ENCODE data around the gene TRIM42. TPM values are rescaled to one million over a fixed set of nuclear protein-coding genes. Genes with fewer than 3 reads are reported as not detected.

The TRIM42 gene
- total RNA-seq, 4 donors from 2014 or later: not detected

DNA sequence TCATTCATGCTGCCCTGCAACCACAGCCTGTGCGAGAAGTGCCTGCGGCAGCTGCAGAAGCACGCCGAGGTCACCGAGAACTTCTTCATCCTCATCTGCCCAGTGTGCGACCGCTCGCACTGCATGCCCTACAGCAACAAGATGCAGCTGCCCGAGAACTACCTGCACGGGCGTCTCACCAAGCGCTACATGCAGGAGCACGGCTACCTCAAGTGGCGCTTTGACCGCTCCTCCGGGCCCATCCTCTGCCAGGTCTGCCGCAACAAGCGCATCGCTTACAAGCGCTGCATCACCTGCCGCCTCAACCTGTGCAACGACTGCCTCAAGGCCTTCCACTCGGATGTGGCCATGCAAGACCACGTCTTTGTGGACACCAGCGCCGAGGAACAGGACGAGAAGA, 4.7 kb downstream of the TRIM42 start:
- no peaks in the 10 kb centered on the region for H3K27me3 ChIP-seq
- no peak overlapping the region for H3K4me3 ChIP-seq
- H3K9me3 ChIP-seq: no peaks in the 10 kb centered on the region
- H3K27ac ChIP-seq: no peak overlapping the region
- no peak for DNase-seq (ENCODE audit: low spot score in 2 of 2)
- TF ChIP-seq CTCF (IDR thresholded peaks at IDR 0.05): no peak
- TF ChIP-seq EP300 (IDR thresholded peaks at IDR 0.05): no peak
- no peak for TF ChIP-seq POLR2A (IDR thresholded peaks at IDR 0.05)
- no peak for TF ChIP-seq POLR2AphosphoS5 (IDR thresholded peaks at IDR 0.05)
- over 99% methylated on average over 18 of the region's 27 CpGs for WGBS
- H3K36me3 ChIP-seq: no peaks in the 10 kb centered on the region
- no peaks in the 10 kb centered on the region for H3K4me1 ChIP-seq

DNA sequence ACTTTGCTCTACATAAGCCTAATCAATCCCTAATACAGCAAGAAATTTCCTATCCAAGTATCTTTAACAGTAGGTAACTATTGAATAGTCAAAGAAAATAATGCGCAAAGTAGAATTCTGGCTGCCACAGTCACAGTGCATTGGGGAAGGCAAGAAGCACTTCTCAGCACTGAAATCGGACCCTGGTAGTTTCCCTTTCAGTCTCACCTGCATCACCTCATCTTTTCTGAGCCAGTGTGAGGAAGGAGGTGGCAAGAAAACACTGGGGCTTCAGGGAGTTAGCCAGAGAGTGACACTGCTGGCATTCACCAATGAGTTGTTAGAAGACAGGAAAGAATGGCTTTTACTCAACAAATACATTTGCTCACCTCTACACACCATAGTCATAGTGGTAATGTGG, 8.3 kb downstream of the TRIM42 start:
- Histone ChIP-seq H3K36me3 (no peaks in the 10 kb centered on the region), H3K27ac (no peak overlapping the region), H3K9me3 (no peaks in the 10 kb centered on the region), H3K27me3 (no peaks in the 10 kb centered on the region), H3K4me3 (no peak overlapping the region), H3K4me1 (no peaks in the 10 kb centered on the region)
- TF ChIP-seq EP300 (IDR thresholded peaks at IDR 0.05) (no peak), CTCF (IDR thresholded peaks at IDR 0.05) (no peak), POLR2A (IDR thresholded peaks at IDR 0.05) (no peak), POLR2AphosphoS5 (IDR thresholded peaks at IDR 0.05) (no peak)
- DNase-seq (ENCODE audit: low spot score in 2 of 2): no peak
- 84% methylated on average over 2 of the region's 2 CpGs for WGBS

- no peak for TF ChIP-seq CTCF (IDR thresholded peaks at IDR 0.05)
- TF ChIP-seq POLR2AphosphoS5 (IDR thresholded peaks at IDR 0.05): no peak
- TF ChIP-seq POLR2A (IDR thresholded peaks at IDR 0.05): no peak
- TF ChIP-seq EP300 (IDR thresholded peaks at IDR 0.05): no peak
- H3K27ac ChIP-seq: no peak overlapping the region
- H3K4me1 ChIP-seq: no peaks in the 10 kb centered on the region
- H3K36me3 ChIP-seq: no peaks in the 10 kb centered on the region
- H3K4me3 ChIP-seq: no peak overlapping the region
- WGBS: 100% methylated on average over 2 of the region's 2 CpGs
- no peaks in the 10 kb centered on the region for H3K9me3 ChIP-seq
- DNase-seq (ENCODE audit: low spot score in 2 of 2): no peak
- no peaks in the 10 kb centered on the region for H3K27me3 ChIP-seq
Measured at GRCh38 chr3:140686948-140687347, 9.1 kb downstream of the TRIM42 start.

DNA sequence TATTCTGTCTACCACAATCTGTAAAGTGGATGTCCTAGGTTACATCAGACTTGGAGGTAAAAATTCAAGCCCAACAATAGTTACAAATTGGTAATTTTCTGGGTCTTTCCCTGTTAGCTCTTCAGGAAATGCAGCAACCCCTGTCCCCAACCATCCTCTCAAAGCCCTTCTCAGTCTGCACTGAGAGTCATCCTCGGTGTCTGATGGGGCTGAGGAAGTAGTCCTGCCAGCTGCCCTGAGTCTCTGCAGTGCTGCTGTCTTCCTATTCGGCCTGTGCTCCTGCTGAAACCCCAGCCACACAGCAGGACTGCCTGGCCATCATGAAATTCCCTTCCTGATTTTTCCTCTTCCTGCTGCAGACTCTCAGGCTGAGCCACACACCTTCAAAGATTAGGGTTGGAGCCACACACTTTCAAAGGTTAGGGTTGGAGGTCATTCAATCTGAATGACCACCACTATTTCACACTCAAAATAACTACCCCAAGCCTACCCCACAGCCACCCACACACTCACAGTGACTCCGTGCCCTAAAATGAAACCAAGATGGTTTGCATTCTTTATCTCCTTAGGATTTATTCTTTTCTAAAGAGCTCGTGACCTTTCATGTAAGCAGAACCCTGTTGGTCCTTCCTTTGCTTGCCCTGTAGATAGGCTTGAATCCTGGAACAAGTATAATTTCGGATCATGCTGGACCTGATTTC, 17.6 kb downstream of the TRIM42 start:
- WGBS: 65% methylated on average over 5 of the region's 5 CpGs
- Histone ChIP-seq H3K4me3 (no peak overlapping the region), H3K36me3 (no peaks in the 10 kb centered on the region), H3K27ac (no peak overlapping the region), H3K27me3 (no peaks in the 10 kb centered on the region), H3K4me1 (no peaks in the 10 kb centered on the region), H3K9me3 (no peaks in the 10 kb centered on the region)
- DNase-seq (ENCODE audit: low spot score in 2 of 2): no peak
- TF ChIP-seq POLR2A (IDR thresholded peaks at IDR 0.05): no peak
- TF ChIP-seq CTCF (IDR thresholded peaks at IDR 0.05): no peak
- no peak for TF ChIP-seq POLR2AphosphoS5 (IDR thresholded peaks at IDR 0.05)
- TF ChIP-seq EP300 (IDR thresholded peaks at IDR 0.05): no peak

- TF ChIP-seq POLR2A (IDR thresholded peaks at IDR 0.05) (no peak), POLR2AphosphoS5 (IDR thresholded peaks at IDR 0.05) (no peak), CTCF (IDR thresholded peaks at IDR 0.05) (no peak), EP300 (IDR thresholded peaks at IDR 0.05) (no peak)
- H3K36me3 ChIP-seq: no peaks in the 10 kb centered on the region
- 76% methylated on average over 3 of the region's 3 CpGs for WGBS
- H3K9me3 ChIP-seq: no peaks in the 10 kb centered on the region
- H3K27me3 ChIP-seq: no peaks in the 10 kb centered on the region
- no peak for DNase-seq (ENCODE audit: low spot score in 2 of 2)
- H3K27ac ChIP-seq: no peak overlapping the region
- peaks cover 3% of the 10 kb centered on the region for H3K4me1 ChIP-seq
- H3K4me3 ChIP-seq: no peak overlapping the region
Measured at GRCh38 chr3:140699516-140700231, 21.8 kb downstream of the TRIM42 start.

All from suprapubic skin (tissue), 4 donors.